ENCODE data around the gene POLR2C.

DNA sequence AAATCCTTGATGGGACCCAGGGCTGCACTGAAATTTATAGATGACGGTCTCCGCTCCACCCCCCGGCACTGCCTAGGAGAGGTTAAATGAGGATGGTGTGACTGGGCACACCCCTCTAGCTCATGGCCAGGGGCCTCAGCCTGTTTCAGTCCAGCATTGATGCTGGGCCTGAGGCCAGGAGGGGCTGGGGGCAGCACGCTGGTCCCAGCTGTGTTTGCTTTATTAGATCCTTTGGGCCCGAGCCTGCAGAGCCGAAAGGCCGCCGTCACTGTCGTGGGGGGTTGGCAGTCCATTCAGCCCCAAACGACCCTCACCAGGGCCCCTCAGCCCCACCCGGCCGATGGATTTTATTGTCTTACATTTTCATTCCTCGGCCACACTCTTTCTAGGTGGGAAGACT is 34.6 kb downstream of the POLR2C start:
- TF ChIP-seq, protein P1, sequence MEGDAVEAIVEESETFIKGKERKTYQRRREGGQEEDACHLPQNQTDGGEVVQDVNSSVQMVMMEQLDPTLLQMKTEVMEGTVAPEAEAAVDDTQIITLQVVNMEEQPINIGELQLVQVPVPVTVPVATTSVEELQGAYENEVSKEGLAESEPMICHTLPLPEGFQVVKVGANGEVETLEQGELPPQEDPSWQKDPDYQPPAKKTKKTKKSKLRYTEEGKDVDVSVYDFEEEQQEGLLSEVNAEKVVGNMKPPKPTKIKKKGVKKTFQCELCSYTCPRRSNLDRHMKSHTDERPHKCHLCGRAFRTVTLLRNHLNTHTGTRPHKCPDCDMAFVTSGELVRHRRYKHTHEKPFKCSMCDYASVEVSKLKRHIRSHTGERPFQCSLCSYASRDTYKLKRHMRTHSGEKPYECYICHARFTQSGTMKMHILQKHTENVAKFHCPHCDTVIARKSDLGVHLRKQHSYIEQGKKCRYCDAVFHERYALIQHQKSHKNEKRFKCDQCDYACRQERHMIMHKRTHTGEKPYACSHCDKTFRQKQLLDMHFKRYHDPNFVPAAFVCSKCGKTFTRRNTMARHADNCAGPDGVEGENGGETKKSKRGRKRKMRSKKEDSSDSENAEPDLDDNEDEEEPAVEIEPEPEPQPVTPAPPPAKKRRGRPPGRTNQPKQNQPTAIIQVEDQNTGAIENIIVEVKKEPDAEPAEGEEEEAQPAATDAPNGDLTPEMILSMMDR (IDR thresholded peaks at IDR 0.05) = no peak
- TF ChIP-seq POLR2A (IDR thresholded peaks at IDR 0.05) (no peak), POLR2AphosphoS5 (IDR thresholded peaks at IDR 0.05) (no peak)

Data from upper lobe of left lung (tissue), 4 donors.